ENCODE data around the gene GALNT15. TPM values are rescaled to one million over a fixed set of nuclear protein-coding genes. Genes with fewer than 3 reads are reported as not detected.

GALNT15 gene
- polyA plus RNA-seq, 1 of the 3 experiments (the other 2 are of a cell fraction), result 4.7 TPM

GRCh38 chr3:16264708-16265454 is 90.4 kb downstream of the GALNT15 start, which contains the start of the genes DPH3 and OXNAD1 (continued):
- TF ChIP-seq USF1 (IDR thresholded peaks at IDR 0.05; ENCODE audit: borderline replicate concordance, low read depth) (no peak), SMC3 (IDR thresholded peaks at IDR 0.05; ENCODE audit: low read depth, low read length) (no peak), IRF3 (IDR thresholded peaks at IDR 0.05; ENCODE audit: low read depth, low read length) (no peak; the same call in 1 of the 2 replicates), EZH2phosphoT487 (IDR thresholded peaks at IDR 0.05; ENCODE audit: borderline replicate concordance, low read depth) (no peak), TCF12 (IDR thresholded peaks at IDR 0.05) (no peak), MXI1 (IDR thresholded peaks at IDR 0.05; ENCODE audit: low read depth, low read length) (peak; percentile 96), FOSL2 (IDR thresholded peaks at IDR 0.05; ENCODE audit: borderline replicate concordance, low read depth) (no peak), NRF1 (IDR thresholded peaks at IDR 0.05; ENCODE audit: low read depth, low read length) (peak; percentile 69), JUND (IDR thresholded peaks at IDR 0.05) (no peak), CHD2 (IDR thresholded peaks at IDR 0.05; ENCODE audit: low read length, partially characterized antibody) (peak; percentile 79), PBX3 (IDR thresholded peaks at IDR 0.05) (peak; percentile 16; the same call in 1 of the 2 replicates), MAX (IDR thresholded peaks at IDR 0.05; ENCODE audit: low read depth) (peak; percentile 85), CTCF (IDR thresholded peaks at IDR 0.05) (no peak), GABPA (IDR thresholded peaks at IDR 0.05; ENCODE audit: low read depth) (peak; percentile 98), MEF2A (IDR thresholded peaks at IDR 0.05; ENCODE audit: borderline replicate concordance, low read depth) (no peak), ELF1 (IDR thresholded peaks at IDR 0.05) (peak; percentile 97), RCOR1 (IDR thresholded peaks at IDR 0.05; ENCODE audit: low read length) (no peak)
